HepG2 (cell line): ENCODE results near the gene ZNF77. TPM values are rescaled to one million over a fixed set of nuclear protein-coding genes. Genes with fewer than 3 reads are reported as not detected.
A peak's percentile ranks its signal among the peaks of the same experiment; 100 is the strongest.

ENCODE experiments used
- ARNT2 ChIP-seq: sonication (generic); formaldehyde crosslinking; IDR thresholded peaks from 2 replicates; pipeline ENCODE4 v1.8.0; 2022; ENCODE audit warnings: mild to moderate bottlenecking, low read depth, missing genetic modification reagents, moderate library complexity
- BCL6 ChIP-seq: IDR thresholded peaks from 2 replicates; pipeline ENCODE4 v1.6.1; 2016; ENCODE audit warnings: missing genetic modification reagents, missing compliant biosample characterization
- BCLAF1 ChIP-seq: fragments of 450-650 bp; IDR thresholded peaks from 2 replicates; pipeline ENCODE4 v1.6.1; 2017; ENCODE audit warnings: mild to moderate bottlenecking
- DPF2 ChIP-seq: sonication (generic); formaldehyde crosslinking; IDR thresholded peaks from 2 replicates; pipeline ENCODE4 v1.4.0; 2020; ENCODE audit warnings: mild to moderate bottlenecking, low read depth, missing genetic modification reagents, borderline replicate concordance
- FOXP1 ChIP-seq, 2 experiments: fragments of 450-650 bp in 1 of 2; IDR thresholded peaks; 2 replicates each; pipeline ENCODE4 v1.6.1; 2017 to 2018; ENCODE audit warnings: antibody characterized with exemption in 1 of 2
- IRF9 ChIP-seq: sonication (generic); formaldehyde crosslinking; IDR thresholded peaks from 2 replicates; pipeline ENCODE4 v1.8.0; 2022; ENCODE audit warnings: missing genetic modification reagents, mild to moderate bottlenecking, borderline replicate concordance
- KDM3A ChIP-seq: IDR thresholded peaks from 2 replicates; pipeline ENCODE4 v1.6.1; 2018; ENCODE audit warnings: low read depth, missing compliant biosample characterization
- MED13 ChIP-seq: sonication (generic); formaldehyde crosslinking; IDR thresholded peaks from 2 replicates; pipeline ENCODE4 v1.5.0; 2020; ENCODE audit warnings: missing genetic modification reagents
- MTERF4 ChIP-seq: sonication (generic); formaldehyde crosslinking; IDR thresholded peaks from 2 replicates; pipeline ENCODE4 v1.8.0; 2023; ENCODE audit warnings: mild to moderate bottlenecking, missing genetic modification reagents
- POGZ ChIP-seq: sonication (generic); formaldehyde crosslinking; IDR thresholded peaks from 2 replicates; pipeline ENCODE4 v1.4.0; 2020; ENCODE audit warnings: mild to moderate bottlenecking, missing genetic modification reagents
- PREB ChIP-seq: sonication (generic); formaldehyde crosslinking; IDR thresholded peaks from 2 replicates; pipeline ENCODE4 v1.4.0; 2020; ENCODE audit warnings: missing genetic modification reagents
- ZBTB26 ChIP-seq: IDR thresholded peaks from 2 replicates; pipeline ENCODE4 v1.6.1; 2016; ENCODE audit warnings: missing compliant biosample characterization, missing genetic modification reagents, borderline replicate concordance
- ZFP82 ChIP-seq: sonication (generic); formaldehyde crosslinking; IDR thresholded peaks from 2 replicates; pipeline ENCODE4 v1.5.1; 2020; ENCODE audit warnings: mild to moderate bottlenecking, missing genetic modification reagents, borderline replicate concordance
- ZNF275 ChIP-seq: sonication (generic); formaldehyde crosslinking; IDR thresholded peaks from 2 replicates; pipeline ENCODE4 v1.8.0; 2022; ENCODE audit warnings: missing genetic modification reagents, mild to moderate bottlenecking, inconsistent platforms, borderline replicate concordance
- ZNF605 ChIP-seq: sonication (generic); formaldehyde crosslinking; IDR thresholded peaks from 2 replicates; pipeline ENCODE4 v1.8.0; 2022; ENCODE audit warnings: mild to moderate bottlenecking, missing genetic modification reagents
- ZNF790 ChIP-seq: sonication (generic); formaldehyde crosslinking; IDR thresholded peaks from 2 replicates; pipeline ENCODE4 v1.8.0; 2022; ENCODE audit warnings: missing genetic modification reagents, mild to moderate bottlenecking, borderline replicate concordance
- polyA plus RNA-seq, 8 experiments: library from polyadenylated mRNA; depleted of rRNA in 3 of 8; stranded (reverse) in 7 of 8; unstranded in 1 of 8; fragments of >200 nt; fragmentation: Illumina TruSeq in 4 of 8; extraction: Trizol in 4 of 8; gene quantifications; 2 replicates each; pipeline versions ENCODE4 v1.2.1 to v1.2.3, GENCODE V29; 2011 to 2016; ENCODE audit warnings: low read depth in 4 of 8, missing spikeins in 1 of 8, mixed read lengths in 1 of 8; ENCODE audit not compliant: insufficient read depth in 1 of 8
- total RNA-seq, 5 experiments: library from RNA; depleted of rRNA; stranded (reverse); fragments of >200 nt; fragmentation: Illumina TruSeq; extraction: Trizol; gene quantifications; 2 replicates each; pipeline ENCODE4 v1.2.3, GENCODE V29; 2016; ENCODE audit warnings: low read depth in 1 of 5

Gene ZNF77
- total and polyA plus RNA-seq, 2 of the 13 experiments (the other 11 are each of a cell fraction or from before 2014, with no cell fraction given) = 7.1 to 11.5 TPM

- peak; percentile 51; the same call in 1 of the 2 replicates for TF ChIP-seq KDM3A (CRISPR knock-in tag)
- peak; percentile 33; the same call in 1 of the 2 replicates for TF ChIP-seq ZBTB26 (CRISPR knock-in tag)
- 0 out of 2 replicates have a peak, but pooled peaks have one; percentile 21 for TF ChIP-seq IRF9 (CRISPR knock-in tag)
- TF ChIP-seq MTERF4 = 0 out of 2 replicates have a peak, but pooled peaks have one; percentile 69
- TF ChIP-seq MED13 (CRISPR knock-in tag) = no peak
- peak; percentile 68; the same call in 1 of the 2 replicates for TF ChIP-seq ZNF275 (CRISPR knock-in tag)
- TF ChIP-seq BCL6 (CRISPR knock-in tag) = 0 out of 2 replicates have a peak, but pooled peaks have one; percentile 8
- no peak for TF ChIP-seq DPF2 (CRISPR knock-in tag)
- 0 out of 2 replicates have a peak, but pooled peaks have one; percentile 48 for TF ChIP-seq ZFP82 (CRISPR knock-in tag)
- 0 out of 2 replicates have a peak, but pooled peaks have one; percentile 37 for TF ChIP-seq ARNT2 (CRISPR knock-in tag)
- no peak for TF ChIP-seq FOXP1 (IDR thresholded peaks at IDR 0.05)
- TF ChIP-seq FOXP1 (CRISPR knock-in tag; IDR thresholded peaks at IDR 0.05) = no peak
- peak; percentile 54; the same call in 1 of the 2 replicates for TF ChIP-seq POGZ (CRISPR knock-in tag)
- peak; percentile 82 for TF ChIP-seq ZNF605
- TF ChIP-seq ZNF790 (CRISPR knock-in tag) = no peak
- TF ChIP-seq BCLAF1 = no peak
- TF ChIP-seq PREB (CRISPR knock-in tag) = no peak
Measured at GRCh38 chr19:2944775-2945574, at the start of gene ZNF77 (continued).
